GM21447 (cell line): ENCODE measurements around the gene ANO7.

ENCODE experiments used
- ATAC-seq: cut with Tn5 transposase; IDR thresholded peaks from one replicate; pipeline ENCODE4 v1.9.1; 2021; ENCODE audit not compliant: unreplicated experiment

The ANO7 gene

GRCh38 chr2:241204490-241204889 is 16.0 kb downstream of the ANO7 start:
- no peak for ATAC-seq

GRCh38 chr2:241205086-241205485 is 16.6 kb downstream of the ANO7 start:
- ATAC-seq = no peak

- no peak for ATAC-seq
These were observed 18.7 kb downstream of the ANO7 start for GRCh38 chr2:241207151-241207550.

- ATAC-seq = no peak
These were observed 19.2 kb downstream of the ANO7 start for GRCh38 chr2:241207641-241208040.

- ATAC-seq = no peak
These were observed 19.6 kb downstream of the ANO7 start for GRCh38 chr2:241208058-241208457.

GRCh38 chr2:241209271-241209670 is 20.8 kb downstream of the ANO7 start:
- ATAC-seq = no peak

- ATAC-seq = no peak
These were observed 22.8 kb downstream of the ANO7 start for GRCh38 chr2:241211276-241211675.

- no peak for ATAC-seq
These were observed 24.6 kb downstream of the ANO7 start for GRCh38 chr2:241213041-241213440.

GRCh38 chr2:241213567-241213966 is 25.1 kb downstream of the ANO7 start:
- ATAC-seq = no peak

GRCh38 chr2:241214209-241214608 is 25.7 kb downstream of the ANO7 start:
- ATAC-seq = no peak

GRCh38 chr2:241214766-241215165 is 26.3 kb downstream of the ANO7 start:
- no peak for ATAC-seq

- no peak for ATAC-seq
These were observed 26.9 kb downstream of the ANO7 start for GRCh38 chr2:241215421-241215820.

- ATAC-seq = no peak
These were observed 27.8 kb downstream of the ANO7 start for GRCh38 chr2:241216211-241216761.

- ATAC-seq = peak; percentile 60
These were observed 29.0 kb downstream of the ANO7 start for GRCh38 chr2:241217320-241218031.

- no peak for ATAC-seq
These were observed 29.9 kb downstream of the ANO7 start for GRCh38 chr2:241218131-241219029.

GRCh38 chr2:241219030-241219382 is 30.5 kb downstream of the ANO7 start:
- no peak for ATAC-seq

GRCh38 chr2:241219856-241220356 is 31.4 kb downstream of the ANO7 start:
- ATAC-seq = no peak

GRCh38 chr2:241223211-241224017 is 34.9 kb downstream of the ANO7 start:
- ATAC-seq = no peak

- no peak for ATAC-seq
These were observed 35.8 kb downstream of the ANO7 start for GRCh38 chr2:241224018-241224850.

- ATAC-seq = no peak
These were observed 36.5 kb downstream of the ANO7 start for GRCh38 chr2:241224851-241225438.
